Measurements from ENCODE around the gene KDM4B. TPM values are rescaled to one million over a fixed set of nuclear protein-coding genes. Genes with fewer than 3 reads are reported as not detected.

Gene KDM4B
- total and polyA plus RNA-seq, 5 experiments from 2014 or later: 14.3 to 50.1 (median 18.7) TPM

GRCh38 chr19:5089283-5089682 is 120.4 kb downstream of the KDM4B start:
- no peak overlapping the region for H3K4me3 Mint-ChIP-seq
- H3K4me1 Mint-ChIP-seq: peaks cover 0 to 2% (median 0%) of the 10 kb centered on the region in 4 donors
- H3K36me3 Mint-ChIP-seq: peaks cover 0 to 7% (median 6%) of the 10 kb centered on the region in 3 donors
- H3K9me3 Mint-ChIP-seq: peaks cover 0 to 2% (median 0%) of the 10 kb centered on the region in 9 donors
- POLR2A ChIA-PET: no interaction called here
- H3K27me3 Mint-ChIP-seq: no peaks in the 10 kb centered on the region
- ATAC-seq (no peak), DNase-seq (no peak)
- H3K27ac Mint-ChIP-seq: no peak overlapping the region

- POLR2A ChIA-PET: no interaction called here
- H3K27me3 Mint-ChIP-seq: no peaks in the 10 kb centered on the region
- peaks cover 0 to 4% (median 3%) of the 10 kb centered on the region in 3 donors for H3K36me3 Mint-ChIP-seq
- peaks cover 0 to 2% (median 0%) of the 10 kb centered on the region in 9 donors for H3K9me3 Mint-ChIP-seq
- H3K4me3 Mint-ChIP-seq: no peak overlapping the region
- DNase-seq (no peak), ATAC-seq (no peak)
- H3K4me1 Mint-ChIP-seq: peaks cover 0 to 2% (median 0%) of the 10 kb centered on the region in 4 donors
- no peak overlapping the region for H3K27ac Mint-ChIP-seq
Measured at GRCh38 chr19:5090465-5091017, 121.6 kb downstream of the KDM4B start.

GRCh38 chr19:5091018-5091683 is 122.2 kb downstream of the KDM4B start:
- DNase-seq (no peak), ATAC-seq (no peak)
- Mint-ChIP-seq H3K27me3 (no peaks in the 10 kb centered on the region), H3K27ac (no peak overlapping the region), H3K9me3 (peaks cover 0 to 4% (median 0%) of the 10 kb centered on the region in 9 donors), H3K36me3 (peaks cover 0 to 7% (median 3%) of the 10 kb centered on the region in 3 donors), H3K4me3 (no peak overlapping the region), H3K4me1 (peaks cover 0 to 2% (median 0%) of the 10 kb centered on the region in 4 donors)
- POLR2A ChIA-PET: no interaction called here

GRCh38 chr19:5091684-5092480 is 123.0 kb downstream of the KDM4B start:
- peaks cover 0 to 7% (median 3%) of the 10 kb centered on the region in 3 donors for H3K36me3 Mint-ChIP-seq
- DNase-seq: no peak
- peak overlapping the region in 2 of 10 donors; percentile 29 to 62 for H3K27ac Mint-ChIP-seq
- no peak for ATAC-seq
- no peak overlapping the region for H3K4me3 Mint-ChIP-seq
- H3K27me3 Mint-ChIP-seq: no peaks in the 10 kb centered on the region
- H3K4me1 Mint-ChIP-seq: peaks cover 0 to 2% (median 0%) of the 10 kb centered on the region in 4 donors
- peaks cover 0 to 6% (median 0%) of the 10 kb centered on the region in 9 donors for H3K9me3 Mint-ChIP-seq
- POLR2A ChIA-PET: no interaction called here

GRCh38 chr19:5092481-5092843 is 123.5 kb downstream of the KDM4B start:
- ATAC-seq: no peak
- H3K4me3 Mint-ChIP-seq: no peak overlapping the region
- no peak overlapping the region for H3K27ac Mint-ChIP-seq
- H3K36me3 Mint-ChIP-seq: peaks cover 0 to 12% (median 3%) of the 10 kb centered on the region in 3 donors
- DNase-seq: no peak
- peaks cover 0 to 2% (median 0%) of the 10 kb centered on the region in 4 donors for H3K4me1 Mint-ChIP-seq
- POLR2A ChIA-PET: no interaction called here
- H3K9me3 Mint-ChIP-seq: peaks cover 0 to 8% (median 0%) of the 10 kb centered on the region in 9 donors
- no peaks in the 10 kb centered on the region for H3K27me3 Mint-ChIP-seq

GRCh38 chr19:5093297-5093928 is 124.5 kb downstream of the KDM4B start:
- POLR2A ChIA-PET: no interaction called here
- Mint-ChIP-seq H3K9me3 (peaks cover 0 to 8% (median 0%) of the 10 kb centered on the region in 9 donors), H3K4me3 (no peak overlapping the region), H3K27me3 (no peaks in the 10 kb centered on the region), H3K4me1 (peaks cover 0 to 2% (median 0%) of the 10 kb centered on the region in 4 donors), H3K27ac (peak overlapping the region in 1 of 10 donors; percentile 44), H3K36me3 (peaks cover 0 to 12% (median 3%) of the 10 kb centered on the region in 3 donors)
- ATAC-seq: no peak
- DNase-seq: no peak

- no peak for ATAC-seq
- Mint-ChIP-seq H3K27ac (peak overlapping the region in 4 of 10 donors; percentile 44 to 65 (median 54)), H3K4me3 (no peak overlapping the region), H3K9me3 (peaks cover 0 to 15% (median 0%) of the 10 kb centered on the region in 9 donors), H3K4me1 (peaks cover 0 to 2% (median 0%) of the 10 kb centered on the region in 4 donors), H3K36me3 (peaks cover 7 to 19% (median 7%) of the 10 kb centered on the region in 3 donors), H3K27me3 (no peaks in the 10 kb centered on the region)
- POLR2A ChIA-PET: no interaction called here
- DNase-seq: no peak
Measured at GRCh38 chr19:5093948-5094718, 125.2 kb downstream of the KDM4B start.

GRCh38 chr19:5094768-5095567 is 126.1 kb downstream of the KDM4B start:
- ATAC-seq (no peak), DNase-seq (no peak)
- POLR2A ChIA-PET: no interaction called here
- Mint-ChIP-seq H3K27ac (peak overlapping the region in 3 of 10 donors; percentile 13 to 60 (median 48)), H3K27me3 (no peaks in the 10 kb centered on the region), H3K4me3 (no peak overlapping the region), H3K4me1 (peaks cover 0 to 2% (median 0%) of the 10 kb centered on the region in 4 donors), H3K9me3 (peaks cover 0 to 19% (median 4%) of the 10 kb centered on the region in 9 donors), H3K36me3 (peaks cover 12 to 27% (median 14%) of the 10 kb centered on the region in 3 donors)

- Mint-ChIP-seq H3K4me3 (no peak overlapping the region), H3K27me3 (no peaks in the 10 kb centered on the region), H3K36me3 (peaks cover 17 to 33% (median 20%) of the 10 kb centered on the region in 3 donors), H3K4me1 (peaks cover 0 to 4% (median 0%) of the 10 kb centered on the region in 4 donors), H3K27ac (no peak overlapping the region), H3K9me3 (peaks cover 0 to 24% (median 9%) of the 10 kb centered on the region in 9 donors)
- POLR2A ChIA-PET: no interaction called here
- no peak for DNase-seq
- ATAC-seq: no peak
Measured at GRCh38 chr19:5095568-5095850, 126.6 kb downstream of the KDM4B start.

GRCh38 chr19:5096536-5096935 is 127.6 kb downstream of the KDM4B start:
- DNase-seq (no peak), ATAC-seq (no peak)
- Mint-ChIP-seq H3K4me1 (peaks cover 0 to 7% (median 1%) of the 10 kb centered on the region in 4 donors), H3K9me3 (peaks cover 0 to 30% (median 11%) of the 10 kb centered on the region in 9 donors), H3K36me3 (peaks cover 20 to 36% (median 24%) of the 10 kb centered on the region in 3 donors), H3K4me3 (no peak overlapping the region), H3K27me3 (no peaks in the 10 kb centered on the region), H3K27ac (no peak overlapping the region)
- POLR2A ChIA-PET: no interaction called here

- ATAC-seq (no peak), DNase-seq (no peak)
- Mint-ChIP-seq H3K27me3 (no peaks in the 10 kb centered on the region), H3K36me3 (peaks cover 22 to 36% (median 24%) of the 10 kb centered on the region in 3 donors), H3K27ac (no peak overlapping the region), H3K9me3 (peaks cover 0 to 30% (median 11%) of the 10 kb centered on the region in 9 donors), H3K4me3 (no peak overlapping the region), H3K4me1 (peaks cover 0 to 7% (median 1%) of the 10 kb centered on the region in 4 donors)
- POLR2A ChIA-PET: no interaction called here
Measured at GRCh38 chr19:5097331-5097930, 128.5 kb downstream of the KDM4B start.

Data from naive thymus-derived CD8-positive, alpha-beta T cell (primary cell).